GM19035 (cell line): Measurements from ENCODE around the gene AGO1.
"Not testable (repeated sequence)": the region's sequence is repeated elsewhere in the genome, so short reads cannot be mapped to it uniquely, and the experiment has no call there.

Source experiments
- ATAC-seq: cut with Tn5 transposase; IDR thresholded peaks from one replicate; pipeline ENCODE4 v1.9.1; 2021; ENCODE audit not compliant: unreplicated experiment

Gene AGO1

GRCh38 chr1:35914717-35915116, 31.7 kb downstream of the AGO1 start:
- ATAC-seq: no peak

GRCh38 chr1:35915693-35916092, 32.7 kb downstream of the AGO1 start:
- no peak for ATAC-seq

GRCh38 chr1:35923791-35924221, 40.8 kb downstream of the AGO1 start:
- ATAC-seq: no peak

- no peak for ATAC-seq
These were observed 41.8 kb downstream of the AGO1 start for GRCh38 chr1:35924838-35925237.

- no peak for ATAC-seq
These were observed 42.7 kb downstream of the AGO1 start for GRCh38 chr1:35925741-35926140.

GRCh38 chr1:35927472-35927871, 44.5 kb downstream of the AGO1 start:
- ATAC-seq: no peak

GRCh38 chr1:35929730-35930592, 47.0 kb downstream of the AGO1 start:
- no peak for ATAC-seq

- peak; percentile 87 for ATAC-seq
These were observed 47.8 kb downstream of the AGO1 start, which contains the start of gene AGO3 for GRCh38 chr1:35930593-35931445. AGO3 (plus strand) TSS chr1:35931105; CDS start chr1:35931427, 322 bp downstream.

GRCh38 chr1:35931446-35932157, 48.6 kb downstream of the AGO1 start:
- peak; percentile 33 for ATAC-seq

GRCh38 chr1:35932158-35932636, 49.2 kb downstream of the AGO1 start:
- ATAC-seq: no peak

GRCh38 chr1:35932941-35933340, 49.9 kb downstream of the AGO1 start:
- ATAC-seq: no peak

- ATAC-seq: no peak
These were observed 52.7 kb downstream of the AGO1 start for GRCh38 chr1:35935442-35936388.

GRCh38 chr1:35936838-35937237, 53.8 kb downstream of the AGO1 start:
- no peak for ATAC-seq

- ATAC-seq: no peak
These were observed 56.5 kb downstream of the AGO1 start for GRCh38 chr1:35939484-35939883.

- ATAC-seq: no peak
These were observed 62.3 kb downstream of the AGO1 start for GRCh38 chr1:35945327-35945726.

GRCh38 chr1:35947547-35947946, 64.5 kb downstream of the AGO1 start:
- ATAC-seq: no peak

GRCh38 chr1:35958558-35958957, 75.5 kb downstream of the AGO1 start:
- no peak for ATAC-seq

- no peak for ATAC-seq
These were observed 76.3 kb downstream of the AGO1 start for GRCh38 chr1:35959304-35959703.

GRCh38 chr1:35962952-35963351, 79.9 kb downstream of the AGO1 start:
- ATAC-seq: no peak

- not testable (repeated sequence) for ATAC-seq
These were observed 81.3 kb downstream of the AGO1 start for GRCh38 chr1:35964277-35964676.
